GM18873 (cell line): Measurements from ENCODE around the gene RTP4.
"Not testable (repeated sequence)": the region's sequence is repeated elsewhere in the genome, so short reads cannot be mapped to it uniquely, and the experiment has no call there.

ENCODE experiments used
- ATAC-seq: cut with Tn5 transposase; IDR thresholded peaks from one replicate; pipeline ENCODE4 v1.9.1; 2021; ENCODE audit warnings: mild to moderate bottlenecking, moderate library complexity, moderate number of reproducible peaks; ENCODE audit not compliant: unreplicated experiment, low FRiP score

The RTP4 gene

DNA sequence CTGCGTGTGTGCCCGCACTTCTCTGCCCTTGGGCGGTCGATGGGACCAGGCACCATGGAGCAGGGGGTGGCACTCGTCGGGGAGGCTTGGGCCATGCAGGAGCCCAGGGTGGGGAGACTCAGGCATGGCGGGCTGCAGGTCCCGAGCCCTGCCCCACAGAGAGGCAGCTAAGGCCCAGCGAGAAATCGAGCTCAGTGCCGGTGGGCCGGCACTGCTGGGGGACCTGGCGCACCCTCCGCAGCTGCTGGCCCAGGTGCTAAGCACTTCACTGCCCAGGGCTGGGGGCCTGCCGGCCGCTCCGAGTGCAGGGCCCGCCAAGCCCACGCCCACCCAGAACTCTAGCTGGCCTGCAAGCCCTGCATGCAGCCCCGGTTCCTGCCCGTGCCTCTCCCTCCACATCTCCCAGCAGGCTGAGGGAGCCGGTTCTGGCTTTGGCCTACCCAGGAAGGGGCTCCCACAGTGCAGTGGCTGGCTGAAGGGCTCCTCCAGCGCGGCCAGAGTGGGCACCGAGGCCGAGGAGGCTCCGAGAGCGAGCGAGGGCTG lies 553 bp upstream of the RTP4 start:
- no peak for ATAC-seq

DNA sequence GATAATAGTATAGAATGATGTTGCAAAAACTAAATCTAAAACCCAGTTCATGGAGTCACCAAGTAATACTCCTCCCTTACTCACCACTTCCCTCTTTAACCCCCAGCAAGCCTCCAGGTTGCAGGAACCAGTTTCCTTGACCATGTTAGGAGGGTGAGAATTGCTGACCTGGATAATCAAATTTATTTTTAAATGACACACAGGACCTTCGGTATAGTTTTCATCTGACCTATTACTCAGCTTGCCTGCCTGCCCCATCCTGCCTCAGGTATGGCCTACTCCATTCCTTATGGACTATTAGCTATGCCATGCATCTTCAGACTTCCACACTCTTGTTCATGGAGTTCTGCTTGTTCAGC lies 883 bp downstream of the RTP4 start:
- ATAC-seq, result no peak

DNA sequence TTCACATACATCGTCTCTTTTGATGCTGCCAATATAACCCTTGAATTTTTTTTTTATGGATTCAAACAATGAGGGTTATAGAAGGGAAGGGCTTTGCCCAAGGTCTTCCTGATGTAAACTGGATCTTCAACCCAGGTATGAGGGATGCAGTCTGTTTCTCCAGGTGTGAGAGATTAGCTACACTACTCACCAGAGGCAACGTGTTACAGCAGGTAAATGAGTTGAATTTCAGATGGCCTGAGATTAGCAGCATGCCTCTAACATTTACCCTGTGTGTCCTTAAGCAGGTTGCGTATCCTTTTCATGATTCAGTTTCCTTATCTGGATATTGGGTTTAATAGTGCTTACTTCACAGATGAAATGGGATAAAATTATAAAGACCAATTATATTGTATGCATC lies 1.9 kb downstream of the RTP4 start:
- no peak for ATAC-seq

DNA sequence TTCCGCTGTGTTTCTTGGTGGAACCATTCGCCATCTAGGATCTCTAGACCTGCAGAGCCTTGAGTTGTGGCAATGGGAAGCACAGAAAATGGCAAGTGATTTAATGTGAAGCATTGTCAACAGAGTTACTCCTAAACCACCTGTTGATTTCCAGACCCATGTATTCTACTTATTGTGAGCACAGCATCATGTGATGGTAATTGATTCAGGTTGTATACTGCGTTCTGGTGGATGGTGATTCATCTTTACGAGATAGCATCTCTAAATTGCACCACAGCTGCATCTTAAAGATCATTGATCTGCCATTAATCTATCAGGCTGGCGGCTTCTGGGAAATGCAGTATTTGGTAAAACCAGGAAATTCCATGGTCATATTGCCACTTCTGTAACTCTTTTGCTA lies 7.4 kb downstream of the RTP4 start:
- ATAC-seq, result no peak

DNA sequence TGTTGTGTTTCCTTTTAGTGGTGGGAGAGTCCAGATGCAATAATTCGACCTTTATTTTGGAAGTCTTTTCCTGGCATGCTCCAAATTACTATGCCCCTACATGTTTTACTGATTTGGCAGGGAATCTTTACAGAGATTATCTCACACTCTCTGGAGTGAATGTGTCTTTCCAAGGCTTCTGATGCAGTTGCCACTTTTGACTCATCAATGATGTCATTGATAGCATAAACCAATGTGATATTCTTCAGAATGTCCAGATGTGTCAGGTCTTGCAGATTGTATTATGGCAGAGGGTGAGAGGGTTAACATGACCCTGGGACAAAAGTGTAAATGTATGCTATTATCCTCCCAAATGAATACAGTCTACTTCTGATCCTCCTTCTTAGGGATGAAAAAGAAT lies 9.7 kb downstream of the RTP4 start:
- ATAC-seq, result no peak

DNA sequence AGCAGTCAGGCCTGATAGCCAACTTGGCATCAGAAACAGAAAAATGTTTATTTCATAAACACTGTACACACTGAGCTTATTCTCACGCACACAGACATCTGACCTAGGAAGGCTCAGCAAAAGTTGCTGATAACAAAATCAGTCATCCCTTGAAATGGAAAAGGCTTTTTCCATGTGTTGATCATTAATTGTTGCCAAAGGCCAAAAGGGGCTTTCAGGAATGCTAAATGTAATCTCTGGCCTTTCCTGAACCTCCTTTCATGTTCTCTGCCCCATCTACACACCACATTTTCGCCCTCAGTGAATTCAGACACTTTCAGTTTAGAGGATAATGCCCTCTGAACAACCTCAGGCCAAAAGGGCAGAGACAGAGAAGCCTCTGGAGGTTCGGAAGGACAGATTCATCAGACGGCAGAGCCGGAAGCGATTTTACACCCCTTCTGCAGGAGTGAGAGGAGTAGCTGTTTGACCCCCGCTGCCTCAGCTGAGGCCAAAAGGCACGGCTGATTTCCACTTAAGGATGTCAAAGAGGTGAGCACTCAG lies 14.5 kb downstream of the RTP4 start:
- no peak for ATAC-seq

DNA sequence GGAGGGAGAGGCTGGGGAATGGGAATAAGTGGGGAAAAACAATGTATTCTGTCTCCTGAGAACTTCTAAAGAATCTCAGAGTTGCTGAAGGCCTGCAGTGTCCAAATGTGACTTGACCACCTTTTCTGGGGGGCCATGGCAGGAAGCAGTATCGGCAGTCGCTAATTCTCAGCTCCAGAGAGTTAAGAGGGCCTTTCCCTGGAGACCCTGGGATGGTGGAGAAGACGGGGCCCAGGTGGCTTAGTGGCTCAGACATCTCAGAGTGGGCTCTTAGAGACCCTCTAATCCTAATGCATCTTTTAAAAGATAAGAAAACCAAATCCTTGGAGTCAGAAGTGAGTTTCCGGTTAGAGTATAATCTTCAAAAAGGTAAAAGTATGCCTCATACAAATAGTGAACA lies 15.1 kb downstream of the RTP4 start:
- no peak for ATAC-seq

DNA sequence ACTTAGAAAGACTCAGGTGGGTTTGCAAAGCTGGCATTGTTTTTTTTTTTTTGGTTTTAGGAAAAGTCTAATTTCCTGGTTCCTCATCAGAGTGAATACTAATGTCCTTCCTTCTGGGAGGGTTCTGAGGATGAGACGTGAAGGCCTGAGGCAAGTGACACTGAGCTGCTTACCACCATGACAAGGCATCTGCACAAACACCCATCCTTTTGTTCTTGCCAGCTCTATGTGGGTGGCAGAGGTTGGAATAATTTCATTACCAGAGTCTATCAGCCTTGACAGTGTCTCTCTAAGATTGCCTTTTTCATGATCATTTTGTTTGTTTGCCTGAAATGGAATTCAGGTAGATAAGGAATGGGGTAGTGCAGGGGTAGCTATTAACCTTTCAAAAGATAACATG lies 17.1 kb downstream of the RTP4 start:
- ATAC-seq, result no peak

DNA sequence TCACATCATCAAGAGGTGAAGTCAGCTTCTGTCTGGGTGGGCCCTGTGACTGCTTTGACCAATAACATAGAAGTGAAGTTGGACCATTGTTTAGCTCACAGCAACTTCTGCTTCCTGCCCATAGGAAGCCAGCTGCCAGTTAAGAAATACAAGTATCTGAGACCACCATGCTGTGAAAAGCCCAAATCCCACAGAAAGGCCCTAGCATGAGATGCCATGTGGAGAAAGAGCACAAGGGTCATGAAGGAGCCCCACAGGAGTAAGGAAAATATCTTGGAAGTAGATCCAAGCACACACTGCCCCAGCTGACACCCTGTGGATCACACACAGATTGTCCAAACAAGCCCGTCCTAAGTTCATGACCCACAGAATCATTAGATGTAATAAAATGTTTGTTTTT lies 28.5 kb downstream of the RTP4 start:
- ATAC-seq, result no peak

DNA sequence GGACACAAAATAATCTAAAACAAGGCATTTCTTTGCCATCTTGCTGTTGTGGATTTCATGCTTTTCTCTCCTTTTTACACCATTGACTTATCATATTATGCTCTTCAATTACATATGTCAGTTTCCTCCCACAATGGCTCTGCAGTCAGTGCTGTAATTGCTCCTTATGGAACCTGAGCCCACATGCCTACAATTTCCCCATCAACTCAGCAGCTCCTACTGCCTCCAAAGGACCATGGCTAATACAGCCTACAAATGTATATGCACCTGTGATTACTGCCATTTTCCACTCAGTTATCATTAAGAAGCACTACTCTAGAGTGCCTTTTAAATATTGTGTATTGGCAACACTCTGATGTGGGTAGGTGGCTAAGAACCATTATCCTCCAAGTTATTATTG lies 30.8 kb downstream of the RTP4 start:
- no peak for ATAC-seq

DNA sequence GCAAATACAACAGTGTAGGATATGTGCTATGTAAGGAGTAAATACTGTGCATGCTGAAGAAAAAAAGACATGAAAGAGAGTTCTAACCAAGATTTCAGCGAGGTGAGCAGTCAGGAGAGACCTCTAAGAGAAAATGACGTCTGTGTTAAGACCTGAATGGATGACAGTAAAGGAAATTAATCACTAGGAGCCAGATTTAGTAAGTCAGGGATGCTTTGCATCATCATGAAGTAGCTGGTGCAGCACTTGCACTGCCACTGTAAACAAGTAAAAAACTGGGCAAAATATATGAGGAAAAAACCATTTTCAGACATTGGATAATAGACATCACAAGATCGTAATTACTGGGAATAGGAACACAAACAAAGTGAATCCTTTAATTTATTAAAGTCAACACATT lies 32.6 kb downstream of the RTP4 start:
- no peak for ATAC-seq

DNA sequence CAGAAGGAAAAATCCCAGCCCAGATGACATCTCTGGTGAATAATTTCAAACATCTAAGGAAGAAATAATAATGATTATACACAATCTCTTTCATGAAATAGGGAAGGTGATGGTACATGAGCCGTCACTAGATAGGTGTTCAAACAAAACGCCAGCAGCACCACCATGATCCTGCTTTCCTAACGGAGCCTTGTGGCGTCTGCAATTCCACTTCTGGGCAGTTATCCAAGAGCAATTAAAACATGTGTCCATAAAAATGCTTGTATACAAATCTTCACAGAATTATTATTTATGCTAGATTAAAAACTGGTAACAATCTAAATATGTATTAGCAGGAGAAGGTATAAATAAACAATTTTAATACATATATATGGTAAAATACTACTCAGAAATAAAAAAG lies 33.7 kb downstream of the RTP4 start:
- no peak for ATAC-seq

DNA sequence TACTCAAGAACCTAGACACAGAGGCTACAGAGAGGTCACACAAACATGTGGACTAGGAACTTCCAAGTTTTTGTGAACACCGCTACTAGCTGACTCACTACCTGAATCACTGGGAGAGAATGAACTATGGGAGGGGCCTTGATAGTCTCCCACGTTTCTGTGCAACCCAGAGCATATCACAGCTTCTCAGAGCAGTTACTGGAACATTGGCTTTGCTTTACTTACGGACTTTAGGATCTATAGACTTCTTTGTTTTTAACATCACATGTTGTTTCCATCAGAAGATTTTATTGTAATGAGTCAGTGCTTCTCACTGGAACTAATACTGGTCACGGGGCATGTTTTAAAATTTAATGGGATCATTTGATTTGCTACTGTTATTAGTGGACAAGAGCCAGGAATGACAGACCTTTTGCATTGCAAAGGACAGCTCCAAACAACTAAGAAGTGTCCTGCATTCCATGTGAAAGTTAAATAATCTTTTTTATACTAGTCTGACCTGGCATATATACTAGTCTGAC lies 35.6 kb downstream of the RTP4 start:
- no peak for ATAC-seq

DNA sequence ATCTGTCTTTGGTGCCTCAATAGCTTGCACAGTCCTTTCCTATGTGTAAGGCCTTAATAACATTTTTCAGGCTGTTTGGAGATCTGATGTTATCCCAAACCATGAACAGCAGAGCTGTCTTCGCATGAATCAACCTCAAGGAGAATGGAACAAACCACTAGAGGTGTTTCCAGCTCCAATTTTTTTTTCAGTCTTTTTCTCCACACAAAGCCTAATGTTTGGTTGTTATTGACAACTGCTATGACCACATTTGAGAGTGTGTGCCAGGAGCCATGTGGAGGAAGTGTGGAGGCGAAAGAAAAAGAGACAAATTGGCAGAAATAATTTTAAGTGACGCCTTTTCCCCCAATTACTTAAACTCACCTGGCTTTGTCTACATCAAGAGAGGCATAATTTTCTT lies 38.7 kb downstream of the RTP4 start:
- ATAC-seq, result no peak

DNA sequence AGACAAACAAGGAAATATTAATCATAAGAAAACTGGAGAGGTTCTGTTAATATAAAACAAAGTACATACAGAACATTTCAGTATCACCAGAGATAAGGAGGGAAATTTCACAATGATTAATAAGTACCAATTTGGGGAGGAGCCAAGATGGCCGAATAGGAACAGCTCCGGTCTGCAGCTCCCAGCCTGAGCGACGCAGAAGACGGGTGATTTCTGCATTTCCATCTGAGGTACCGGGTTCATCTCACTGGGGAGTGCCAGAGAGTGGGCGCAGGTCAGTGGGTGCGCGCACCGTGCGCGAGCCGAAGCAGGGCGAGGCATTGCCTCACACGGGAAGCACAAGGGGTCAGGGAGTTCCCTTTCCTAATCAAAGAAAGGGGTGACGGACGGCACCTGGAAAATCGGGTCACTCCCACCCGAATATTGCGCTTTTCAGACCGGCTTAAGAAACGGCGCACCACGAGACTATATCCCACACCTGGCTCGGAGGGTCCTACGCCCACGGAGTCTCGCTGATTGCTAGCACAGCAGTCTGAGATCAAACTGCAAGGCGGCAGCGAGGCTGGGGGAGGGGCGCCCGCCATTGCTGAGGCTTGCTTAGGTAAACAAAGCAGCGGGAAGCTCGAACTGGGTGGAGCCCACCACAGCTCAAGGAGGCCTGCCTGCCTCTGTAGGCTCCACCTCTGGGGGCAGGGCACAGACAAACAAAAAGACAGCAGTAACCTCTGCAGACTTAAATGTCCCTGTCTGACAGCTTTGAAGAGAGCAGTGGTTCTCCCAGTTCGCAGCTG lies 44.0 kb downstream of the RTP4 start:
- not testable (repeated sequence) for ATAC-seq
